ENCODE measurements around the gene TBC1D26. TPM values are rescaled to one million over a fixed set of nuclear protein-coding genes. Genes with fewer than 3 reads are reported as not detected.
"Not testable (repeated sequence)": the region's sequence is repeated elsewhere in the genome, so short reads cannot be mapped to it uniquely, and the experiment has no call there.

The TBC1D26 gene
- total RNA-seq, 6 donors from 2014 or later, result 0.11 to 5.7 TPM; not detected in 4

- TF ChIP-seq POLR2AphosphoS5 (IDR thresholded peaks at IDR 0.05), result no peak
- no peak for TF ChIP-seq POLR2A (IDR thresholded peaks at IDR 0.05)
- TF ChIP-seq EP300 (IDR thresholded peaks at IDR 0.05), result no peak
- no peak for TF ChIP-seq CTCF (IDR thresholded peaks at IDR 0.05)
- 88 to 97% methylated on average over 4 of the region's 4 CpGs for WGBS, 2 donors
- DNase-seq, result no peak
- Histone ChIP-seq H3K27me3 (no peaks in the 10 kb centered on the region), H3K27ac (no peak overlapping the region), H3K9me3 (no peaks in the 10 kb centered on the region), H3K4me3 (no peak overlapping the region), H3K4me1 (peaks cover 0 to 5% (median 1%) of the 10 kb centered on the region in 4 donors), H3K36me3 (no peaks in the 10 kb centered on the region)
- no peak for ATAC-seq (ENCODE audit: low FRiP score in 2 of 2)
Measured at GRCh38 chr17:15777717-15778116, 45.6 kb downstream of the TBC1D26 start.

GRCh38 chr17:15779119-15779518 is 47.0 kb downstream of the TBC1D26 start:
- no peaks in the 10 kb centered on the region for H3K9me3 ChIP-seq
- H3K27me3 ChIP-seq, result peaks cover 0 to 3% (median 0%) of the 10 kb centered on the region in 4 donors
- H3K27ac ChIP-seq, result no peak overlapping the region
- TF ChIP-seq CTCF (IDR thresholded peaks at IDR 0.05) (no peak), POLR2A (IDR thresholded peaks at IDR 0.05) (no peak)
- ATAC-seq (ENCODE audit: low FRiP score in 2 of 2) (no peak), DNase-seq (peak in 1 of 2 donors; percentile 12)
- 85 to 100% methylated on average over 1 of the region's 1 CpG for WGBS, 2 donors
- H3K36me3 ChIP-seq, result no peaks in the 10 kb centered on the region
- peaks cover 0 to 5% (median 1%) of the 10 kb centered on the region in 4 donors for H3K4me1 ChIP-seq
- H3K4me3 ChIP-seq, result no peak overlapping the region

- H3K4me3 ChIP-seq, result no peak overlapping the region
- ATAC-seq (ENCODE audit: low FRiP score in 2 of 2) (no peak), DNase-seq (no peak)
- H3K27ac ChIP-seq, result no peak overlapping the region
- H3K4me1 ChIP-seq, result peaks cover 0 to 5% (median 2%) of the 10 kb centered on the region in 4 donors
- peaks cover 0 to 3% (median 0%) of the 10 kb centered on the region in 4 donors for H3K27me3 ChIP-seq
- TF ChIP-seq CTCF (IDR thresholded peaks at IDR 0.05) (no peak), POLR2A (IDR thresholded peaks at IDR 0.05) (no peak), EP300 (IDR thresholded peaks at IDR 0.05) (no peak), POLR2AphosphoS5 (IDR thresholded peaks at IDR 0.05) (no peak)
- H3K9me3 ChIP-seq, result no peaks in the 10 kb centered on the region
- H3K36me3 ChIP-seq, result no peaks in the 10 kb centered on the region
Measured at GRCh38 chr17:15780188-15780587, 48.1 kb downstream of the TBC1D26 start.

GRCh38 chr17:15782866-15783265 is 50.8 kb downstream of the TBC1D26 start:
- Histone ChIP-seq H3K27ac (peak overlapping the region in 3 of 4 donors; percentile 65 to 74 (median 70)), H3K9me3 (no peaks in the 10 kb centered on the region), H3K4me3 (peak overlapping the region in 3 of 4 donors; percentile 37 to 53 (median 51)), H3K36me3 (no peaks in the 10 kb centered on the region), H3K4me1 (peaks cover 3 to 21% (median 6%) of the 10 kb centered on the region in 4 donors), H3K27me3 (peaks cover 0 to 3% (median 0%) of the 10 kb centered on the region in 4 donors)
- no peak for TF ChIP-seq CTCF (IDR thresholded peaks at IDR 0.05)
- no peak for TF ChIP-seq POLR2AphosphoS5 (IDR thresholded peaks at IDR 0.05)
- peak in 1 of 4 donors; percentile 36 for TF ChIP-seq POLR2A (IDR thresholded peaks at IDR 0.05)
- DNase-seq (peak; percentile 50 to 92), ATAC-seq (ENCODE audit: low FRiP score in 2 of 2) (peak in 1 of 2 donors; percentile 77)
- 8 to 16% methylated on average over 32 of the region's 32 CpGs for WGBS, 2 donors

GRCh38 chr17:15783461-15783860 is 51.4 kb downstream of the TBC1D26 start:
- WGBS, 2 donors, result 75 to 85% methylated on average over 2 of the region's 2 CpGs
- Histone ChIP-seq H3K36me3 (no peaks in the 10 kb centered on the region), H3K9me3 (no peaks in the 10 kb centered on the region), H3K4me1 (peaks cover 3 to 21% (median 6%) of the 10 kb centered on the region in 4 donors), H3K27me3 (peaks cover 0 to 3% (median 0%) of the 10 kb centered on the region in 4 donors), H3K27ac (peak overlapping the region in 2 of 4 donors; percentile 70 to 74), H3K4me3 (no peak overlapping the region)
- DNase-seq (no peak), ATAC-seq (ENCODE audit: low FRiP score in 2 of 2) (no peak)
- TF ChIP-seq POLR2AphosphoS5 (IDR thresholded peaks at IDR 0.05), result no peak
- TF ChIP-seq EP300 (IDR thresholded peaks at IDR 0.05), result no peak
- TF ChIP-seq POLR2A (IDR thresholded peaks at IDR 0.05), result no peak
- no peak for TF ChIP-seq CTCF (IDR thresholded peaks at IDR 0.05)

GRCh38 chr17:15784351-15784750 is 52.3 kb downstream of the TBC1D26 start:
- ATAC-seq (ENCODE audit: low FRiP score in 2 of 2); H3K27ac ChIP-seq; H3K27me3 ChIP-seq; H3K36me3 ChIP-seq; H3K9me3 ChIP-seq; DNase-seq; H3K4me3 ChIP-seq: not testable (repeated sequence)
- 78 to 83% methylated on average over 2 of the region's 2 CpGs for WGBS, 2 donors
- peaks cover 3 to 21% (median 6%) of the 10 kb centered on the region in 4 donors for H3K4me1 ChIP-seq

- H3K4me1 ChIP-seq, result peaks cover under 1 to 19% (median 6%) of the 10 kb centered on the region in 4 donors
- not testable (repeated sequence) for H3K4me3 ChIP-seq, H3K27me3 ChIP-seq, H3K27ac ChIP-seq, DNase-seq, H3K36me3 ChIP-seq, H3K9me3 ChIP-seq
- ATAC-seq (ENCODE audit: low FRiP score in 2 of 2), result peak in 1 of 2 donors; percentile 27
- 96 to 97% methylated on average over 24 to 29 of the region's 29 CpGs for WGBS, 2 donors
Measured at GRCh38 chr17:15787363-15788075, 55.4 kb downstream of the TBC1D26 start.
